IMR-90 (cell line): ENCODE measurements around the gene CENPT.

Experiments used
- BHLHE40 ChIP-seq: fragments of 150-350 bp; IDR thresholded peaks from 2 replicates; pipeline ENCODE4 v1.6.1; 2016; ENCODE audit warnings: mild to moderate bottlenecking, low read depth, low read length
- CHD1 ChIP-seq: IDR thresholded peaks from 2 replicates; pipeline ENCODE4 v1.6.1; 2012; ENCODE audit warnings: low read depth, low read length, improper control_type of control experiment
- CTCF ChIP-seq: conservative IDR thresholded peaks from 2 replicates; pipeline ENCODE4 v1.5.1; 2012; ENCODE audit warnings: mild to moderate bottlenecking, low read depth, low read length, improper control_type of control experiment
- FOS ChIP-seq: fragments of 150-350 bp; IDR thresholded peaks from 2 replicates; pipeline ENCODE4 v1.6.1; 2016; ENCODE audit warnings: low read depth, low read length
- POLR2A ChIP-seq: IDR thresholded peaks from 2 replicates; pipeline ENCODE4 v1.6.1; 2012; ENCODE audit warnings: mild to moderate bottlenecking, low read depth, low read length
- RFX5 ChIP-seq: IDR thresholded peaks from 2 replicates; pipeline ENCODE4 v1.8.0; 2012; ENCODE audit warnings: low read depth, mild to moderate bottlenecking, low read length, moderate library complexity
- SMC3 ChIP-seq: fragments of 150-350 bp; IDR thresholded peaks from 2 replicates; pipeline ENCODE4 v1.6.1; 2016; ENCODE audit warnings: low read depth, mild to moderate bottlenecking, antibody characterized with exemption, low read length, moderate library complexity

GRCh38 chr16:67845291-67846062, 2.0 kb downstream of the CENPT start:
- TF ChIP-seq CTCF = no peak
- no peak for TF ChIP-seq POLR2A
- TF ChIP-seq SMC3 = no peak
- no peak for TF ChIP-seq CHD1
- TF ChIP-seq FOS = no peak
- no peak for TF ChIP-seq BHLHE40
- TF ChIP-seq RFX5 = no peak
